Common myeloid progenitor, CD34-positive (primary cell): ENCODE data around the gene GPRASP3. TPM values are rescaled to one million over a fixed set of nuclear protein-coding genes. Genes with fewer than 3 reads are reported as not detected.
"Not testable (repeated sequence)": the region's sequence is repeated elsewhere in the genome, so short reads cannot be mapped to it uniquely, and the experiment has no call there.

ENCODE experiments used
- CTCF ChIA-PET: fragments of 350-600 bp; sonication (Branson Sonifier 250); formaldehyde crosslinking; loops from one replicate; lab custom pipeline; 2021; ENCODE audit warnings: antibody characterized with exemption; lab: Charles Lee
- POLR2A ChIA-PET: fragments of 350-600 bp; sonication (Branson Sonifier 250); formaldehyde crosslinking; loops from one replicate; lab custom pipeline; 2021; ENCODE audit warnings: antibody characterized with exemption; lab: Charles Lee
- DNase-seq, 3 donors: peaks; one replicate each; pipeline versions ENCODE4 v3.0.0 to v3.0.0-alpha.2; 2013
- H3K27ac ChIP-seq, 2 experiments: 1 replicate in 1 of 2; 2 replicates in 1 of 2; pipeline ENCODE4 v1.7.0; 2013; ENCODE audit warnings: inconsistent platforms in 2 of 2, low read length in 2 of 2, mild to moderate bottlenecking in 2 of 2, low read depth in 1 of 2, moderate library complexity in 1 of 2; ENCODE audit not compliant: severe bottlenecking in 2 of 2, insufficient read depth in 1 of 2, poor library complexity in 1 of 2
- H3K27me3 ChIP-seq, 5 experiments: replicated peaks in 2 of 5; 1 replicate in 3 of 5; 2 replicates in 2 of 5; pipeline versions ENCODE4 v1.6.1 to v1.7.0; 2013; ENCODE audit warnings: low read length in 4 of 5, mild to moderate bottlenecking in 2 of 5, moderate library complexity in 2 of 5, inconsistent platforms in 1 of 5; ENCODE audit not compliant: insufficient read depth in 5 of 5, control insufficient read depth in 4 of 5
- H3K36me3 ChIP-seq, 4 experiments: 1 replicate in 2 of 4; 2 replicates in 2 of 4; pipeline versions ENCODE4 v1.6.1 to v1.7.0; 2013; ENCODE audit warnings: low read length in 3 of 4, control low read depth in 1 of 4, mild to moderate bottlenecking in 1 of 4; ENCODE audit not compliant: control insufficient read depth in 4 of 4, insufficient read depth in 4 of 4
- H3K4me1 ChIP-seq, 4 experiments: 1 replicate in 3 of 4; 2 replicates in 1 of 4; pipeline versions ENCODE4 v1.6.1 to v1.7.1; 2013; ENCODE audit warnings: low read length in 3 of 4, mild to moderate bottlenecking in 3 of 4, control low read depth in 1 of 4, inconsistent platforms in 1 of 4, moderate library complexity in 1 of 4; ENCODE audit not compliant: control insufficient read depth in 4 of 4, insufficient read depth in 4 of 4; ENCODE audit errors: control extremely low read depth in 1 of 4
- H3K4me3 ChIP-seq, 7 experiments: 1 replicate in 4 of 7; 2 replicates in 3 of 7; pipeline versions ENCODE4 v1.5.1 to v1.7.0; 2013; ENCODE audit warnings: mild to moderate bottlenecking in 7 of 7, low read length in 6 of 7, moderate library complexity in 6 of 7, inconsistent platforms in 2 of 7, low read depth in 2 of 7, control low read depth in 1 of 7; ENCODE audit not compliant: insufficient read depth in 4 of 7, control insufficient read depth in 1 of 7; ENCODE audit errors: extremely low read depth in 1 of 7
- H3K9me3 ChIP-seq, 5 experiments: 1 replicate in 4 of 5; 2 replicates in 1 of 5; pipeline versions ENCODE4 v1.6.1 to v1.7.1; 2013; ENCODE audit warnings: low read length in 4 of 5, mild to moderate bottlenecking in 2 of 5, inconsistent platforms in 1 of 5, low read depth in 1 of 5, moderate library complexity in 1 of 5; ENCODE audit not compliant: control insufficient read depth in 4 of 5, insufficient read depth in 2 of 5; ENCODE audit errors: control extremely low read depth in 1 of 5
- WGBS: methylation state at CpG from one replicate; pipeline ENCODE4 v1.1.5; 2013; ENCODE audit not compliant: insufficient coverage; 5-methylcytosine and 5-hydroxymethylcytosine counted together
- polyA plus RNA-seq: library from polyadenylated mRNA; unstranded; fragments of 120-200 nt; gene quantifications from one replicate; pipeline ENCODE4 v1.2.1, GENCODE V29; 2013

The GPRASP3 gene
- polyA plus RNA-seq = 3.2 TPM

GRCh38 chrX:102720237-102721168, at the start of gene GPRASP3:
GPRASP3 (plus strand) TSS chrX:102720743; CDS start chrX:102748996, 28,253 bp downstream.
- no peaks in the 10 kb centered on the region for H3K9me3 ChIP-seq
- peaks cover 0 to 11% (median 3%) of the 10 kb centered on the region in 4 experiments for H3K4me1 ChIP-seq
- CTCF ChIA-PET = no interaction called here
- peak; percentile 53 to 79 (median 78) for DNase-seq
- H3K27ac ChIP-seq = no peak within 1 kb of the TSS
- H3K27me3 ChIP-seq = peaks cover 0 to 7% (median 0%) of the 10 kb centered on the region in 5 experiments
- peak within 1 kb of the TSS in 6 of 7 experiments; percentile 26 to 78 (median 56) for H3K4me3 ChIP-seq
- POLR2A ChIA-PET = no interaction called here
- no peaks in the 10 kb centered on the region for H3K36me3 ChIP-seq
- WGBS = 25% methylated on average over 22 of the region's 31 CpGs

- DNase-seq = no peak
- H3K27me3 ChIP-seq = no peaks in the 10 kb centered on the region
- no CpG with 5 or more reads among the region's 3 CpGs for WGBS
- ChIA-PET CTCF (interaction anchor here (0.7 kb wide), 1 partner anchor 177 kb away, joined by 3 read pairs; no protein-coding TSS in a partner anchor), POLR2A (no interaction called here)
- no peaks in the 10 kb centered on the region for H3K36me3 ChIP-seq
- no peak overlapping the region for H3K4me3 ChIP-seq
- no peak overlapping the region for H3K27ac ChIP-seq
- H3K4me1 ChIP-seq = no peaks in the 10 kb centered on the region
- no peaks in the 10 kb centered on the region for H3K9me3 ChIP-seq
These were observed 47.7 kb upstream of the GPRASP3 start for GRCh38 chrX:102672856-102673255.

GRCh38 chrX:102677479-102677878, 43.1 kb upstream of the GPRASP3 start:
- DNase-seq, H3K27ac ChIP-seq, H3K27me3 ChIP-seq, H3K9me3 ChIP-seq, H3K4me1 ChIP-seq, H3K36me3 ChIP-seq, POLR2A ChIA-PET, CTCF ChIA-PET, H3K4me3 ChIP-seq: not testable (repeated sequence)
- WGBS = no CpG with 5 or more reads among the region's 1 CpG

GRCh38 chrX:102684772-102685520, 35.6 kb upstream of the GPRASP3 start:
- no peak for DNase-seq
- peaks cover 0 to 3% (median 0%) of the 10 kb centered on the region in 4 experiments for H3K36me3 ChIP-seq
- no peaks in the 10 kb centered on the region for H3K4me1 ChIP-seq
- CTCF ChIA-PET = no interaction called here
- 0% methylated on average over 1 of the region's 2 CpGs for WGBS
- no peaks in the 10 kb centered on the region for H3K27me3 ChIP-seq
- peaks cover 1 to 12% (median 5%) of the 10 kb centered on the region in 5 experiments for H3K9me3 ChIP-seq
- H3K4me3 ChIP-seq = no peak overlapping the region
- POLR2A ChIA-PET = no interaction called here
- H3K27ac ChIP-seq = no peak overlapping the region

GRCh38 chrX:102694749-102695148, 25.8 kb upstream of the GPRASP3 start:
- ChIA-PET CTCF (no interaction called here), POLR2A (no interaction called here)
- no peak for DNase-seq
- H3K27me3 ChIP-seq = no peaks in the 10 kb centered on the region
- H3K4me3 ChIP-seq = no peak overlapping the region
- no peak overlapping the region for H3K27ac ChIP-seq
- WGBS = 88% methylated on average over 2 of the region's 3 CpGs
- no peaks in the 10 kb centered on the region for H3K4me1 ChIP-seq
- H3K36me3 ChIP-seq = no peaks in the 10 kb centered on the region
- H3K9me3 ChIP-seq = peaks cover 0 to 3% (median 0%) of the 10 kb centered on the region in 5 experiments

GRCh38 chrX:102696306-102696705, 24.2 kb upstream of the GPRASP3 start:
- H3K4me3 ChIP-seq = no peak overlapping the region
- no peaks in the 10 kb centered on the region for H3K27me3 ChIP-seq
- ChIA-PET CTCF (no interaction called here), POLR2A (no interaction called here)
- DNase-seq = no peak
- H3K4me1 ChIP-seq = no peaks in the 10 kb centered on the region
- H3K36me3 ChIP-seq = no peaks in the 10 kb centered on the region
- no peak overlapping the region for H3K27ac ChIP-seq
- H3K9me3 ChIP-seq = peaks cover 0 to 3% (median 0%) of the 10 kb centered on the region in 5 experiments

GRCh38 chrX:102697494-102697893, 23.0 kb upstream of the GPRASP3 start:
- ChIA-PET CTCF (no interaction called here), POLR2A (no interaction called here)
- Histone ChIP-seq H3K27ac (no peak overlapping the region), H3K4me1 (no peaks in the 10 kb centered on the region), H3K9me3 (peaks cover 0 to 2% (median 0%) of the 10 kb centered on the region in 5 experiments), H3K27me3 (no peaks in the 10 kb centered on the region), H3K4me3 (no peak overlapping the region), H3K36me3 (no peaks in the 10 kb centered on the region)
- no peak for DNase-seq
